ENCODE results near the gene KIRREL3.

- TF ChIP-seq CTCF (IDR thresholded peaks at IDR 0.05) (no peak), POLR2A (IDR thresholded peaks at IDR 0.05) (no peak), EP300 (IDR thresholded peaks at IDR 0.05; ENCODE audit: low read depth) (no peak), POLR2AphosphoS5 (IDR thresholded peaks at IDR 0.05) (no peak)
Observed at GRCh38 chr11:126527651-126528050, 472.9 kb downstream of the KIRREL3 start.
